Stomach smooth muscle (tissue), 2 donors: ENCODE results near the gene KLF14.
"Not testable (repeated sequence)": the region's sequence is repeated elsewhere in the genome, so short reads cannot be mapped to it uniquely, and the experiment has no call there.

ENCODE experiments used
- H3K27ac ChIP-seq: one replicate; pipeline ENCODE4 v1.7.0; 2013; ENCODE audit warnings: mild to moderate bottlenecking, low read length, inconsistent platforms
- H3K27me3 ChIP-seq, 2 donors: one replicate each; pipeline ENCODE4 v1.7.0; 2013; ENCODE audit warnings: low read length in 2 of 2; ENCODE audit not compliant: insufficient read depth in 2 of 2, control insufficient read depth in 1 of 2
- H3K36me3 ChIP-seq, 2 donors: one replicate each; pipeline ENCODE4 v1.7.0; 2013; ENCODE audit warnings: low read length in 2 of 2; ENCODE audit not compliant: control insufficient read depth in 2 of 2, insufficient read depth in 2 of 2
- H3K4me1 ChIP-seq: one replicate; pipeline ENCODE4 v1.7.0; 2013; ENCODE audit warnings: low read length; ENCODE audit not compliant: control insufficient read depth, insufficient read depth
- H3K4me3 ChIP-seq, 2 donors: one replicate each; pipeline ENCODE4 v1.7.0; 2013; ENCODE audit warnings: low read length in 2 of 2
- H3K9ac ChIP-seq, 2 donors: one replicate each; pipeline ENCODE4 v1.7.0; 2013; ENCODE audit warnings: low read length in 2 of 2, mild to moderate bottlenecking in 1 of 2
- H3K9me3 ChIP-seq, 2 donors: one replicate each; pipeline ENCODE4 v1.7.0; 2013; ENCODE audit warnings: low read length in 2 of 2; ENCODE audit not compliant: control insufficient read depth in 2 of 2
- donor health status: healthy.
- donor health status: Pancreatic carcinoma.

The KLF14 gene

DNA sequence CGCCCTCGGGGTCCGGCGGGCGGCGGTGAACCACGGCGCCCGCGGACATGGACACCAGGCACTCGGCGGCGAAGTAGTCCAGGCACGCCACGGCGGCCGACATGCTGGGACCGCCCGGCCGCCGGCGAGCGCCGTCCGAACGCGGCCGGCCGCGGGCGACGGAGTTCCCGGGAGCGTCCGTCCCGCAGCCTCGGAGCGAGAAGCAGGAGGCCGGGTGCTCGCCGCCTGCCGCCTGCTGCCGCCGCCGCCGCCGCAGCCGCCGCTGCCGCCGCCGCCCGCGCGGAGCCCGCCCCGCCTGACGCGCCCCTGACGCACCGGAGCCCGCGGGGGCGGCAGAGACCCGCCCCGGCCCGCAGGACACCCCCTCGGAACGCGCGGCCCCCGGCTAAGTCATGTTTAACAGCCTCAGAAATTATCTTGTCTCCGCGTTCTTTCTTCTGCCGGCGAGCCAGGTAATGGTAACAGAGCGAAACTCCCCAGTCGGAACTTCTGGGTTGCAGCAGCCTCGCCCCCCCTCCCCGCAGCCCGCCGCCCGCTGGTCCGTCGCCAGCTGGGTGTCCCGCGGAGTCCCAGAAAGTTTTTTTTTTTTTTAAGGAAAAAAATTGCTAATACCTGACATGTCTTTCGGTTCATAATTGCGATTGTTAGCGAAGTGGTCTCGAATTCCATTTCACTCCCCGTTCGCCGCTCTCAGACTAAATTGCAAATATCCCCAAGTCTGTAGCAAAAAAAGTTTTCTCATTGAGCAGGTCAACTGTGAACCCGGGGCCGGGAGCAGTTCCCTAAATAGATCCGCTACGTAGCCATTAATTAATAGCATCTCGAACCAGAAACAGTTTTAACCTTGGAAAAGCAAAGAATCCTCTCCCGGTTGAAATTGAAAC is at the start of gene KLF14:
Gene KLF14 (minus strand): TSS at position 277 of the 884 bp plus-strand sequence. CDS start 174 bp downstream, at position 103.
- Histone ChIP-seq H3K27me3 (peaks cover 36 to 48% of the 10 kb centered on the region in 2 donors), H3K9me3 (peaks cover 35 to 36% of the 10 kb centered on the region in 2 donors), H3K36me3 (no peaks in the 10 kb centered on the region), H3K4me1 (no peaks in the 10 kb centered on the region), H3K9ac (no peak within 1 kb of the TSS), H3K27ac (no peak within 1 kb of the TSS), H3K4me3 (peak within 1 kb of the TSS; percentile 44 to 52)

GRCh38 chr7:130781346-130781745 is 47.3 kb upstream of the KLF14 start:
- Histone ChIP-seq H3K36me3 (no peaks in the 10 kb centered on the region), H3K9me3 (peaks cover 0 to 3% of the 10 kb centered on the region in 2 donors), H3K4me3 (no peak overlapping the region), H3K27me3 (peaks cover 0 to 5% of the 10 kb centered on the region in 2 donors), H3K9ac (no peak overlapping the region), H3K27ac (no peak overlapping the region), H3K4me1 (no peaks in the 10 kb centered on the region)

- Histone ChIP-seq H3K9ac (no peak overlapping the region), H3K27ac (no peak overlapping the region), H3K4me3 (no peak overlapping the region), H3K4me1 (no peaks in the 10 kb centered on the region), H3K9me3 (no peaks in the 10 kb centered on the region), H3K27me3 (peaks cover 0 to 5% of the 10 kb centered on the region in 2 donors), H3K36me3 (no peaks in the 10 kb centered on the region)
Measured at GRCh38 chr7:130777426-130777825, 43.4 kb upstream of the KLF14 start.

DNA sequence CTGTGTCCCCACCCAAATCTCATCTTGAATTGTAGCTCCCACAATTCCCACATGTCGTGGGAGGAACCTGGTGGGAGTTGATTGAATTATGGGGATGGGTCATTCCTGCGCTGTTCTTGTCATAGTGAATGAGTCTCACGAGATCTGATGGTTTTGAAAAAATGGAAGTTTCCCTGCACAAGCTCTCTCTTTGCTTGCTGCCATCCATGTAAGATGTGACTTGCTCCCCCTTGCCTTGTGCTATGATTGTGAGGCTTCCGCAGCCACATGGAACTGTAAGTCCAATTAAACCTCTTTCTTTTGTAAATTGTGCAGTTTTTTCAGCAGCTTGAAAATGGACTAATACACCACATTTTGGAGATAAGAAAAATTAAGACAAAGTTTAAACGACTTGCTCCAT is 38.4 kb upstream of the KLF14 start:
- not testable (repeated sequence) for H3K27ac ChIP-seq, H3K27me3 ChIP-seq, H3K36me3 ChIP-seq, H3K4me1 ChIP-seq, H3K4me3 ChIP-seq, H3K9ac ChIP-seq, H3K9me3 ChIP-seq

DNA sequence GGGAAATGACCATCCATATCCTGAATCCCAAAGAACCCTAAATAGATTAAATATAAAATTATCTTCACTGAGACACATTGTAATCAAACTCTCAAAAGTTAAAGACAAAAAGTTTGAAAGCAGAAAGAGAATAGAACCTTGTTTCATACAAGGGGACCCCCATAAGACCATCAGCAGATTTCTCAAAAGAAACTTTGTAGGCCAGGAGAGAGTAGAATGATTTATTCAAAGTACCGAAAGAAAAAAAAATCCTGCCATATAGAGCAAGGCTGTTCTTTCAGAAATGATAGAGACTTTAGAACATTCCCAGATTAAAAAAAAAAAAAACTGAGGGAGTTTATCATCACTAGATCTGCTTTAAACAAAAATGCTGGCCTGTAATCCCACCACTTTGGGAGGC is 34.8 kb upstream of the KLF14 start:
- Histone ChIP-seq H3K9me3 (no peaks in the 10 kb centered on the region), H3K9ac (no peak overlapping the region), H3K4me3 (no peak overlapping the region), H3K36me3 (no peaks in the 10 kb centered on the region), H3K27me3 (no peaks in the 10 kb centered on the region), H3K4me1 (no peaks in the 10 kb centered on the region), H3K27ac (no peak overlapping the region)

- H3K9me3 ChIP-seq, H3K27ac ChIP-seq, H3K4me1 ChIP-seq, H3K27me3 ChIP-seq, H3K9ac ChIP-seq, H3K4me3 ChIP-seq, H3K36me3 ChIP-seq: not testable (repeated sequence)
Measured at GRCh38 chr7:130764569-130764968, 30.6 kb upstream of the KLF14 start.

DNA sequence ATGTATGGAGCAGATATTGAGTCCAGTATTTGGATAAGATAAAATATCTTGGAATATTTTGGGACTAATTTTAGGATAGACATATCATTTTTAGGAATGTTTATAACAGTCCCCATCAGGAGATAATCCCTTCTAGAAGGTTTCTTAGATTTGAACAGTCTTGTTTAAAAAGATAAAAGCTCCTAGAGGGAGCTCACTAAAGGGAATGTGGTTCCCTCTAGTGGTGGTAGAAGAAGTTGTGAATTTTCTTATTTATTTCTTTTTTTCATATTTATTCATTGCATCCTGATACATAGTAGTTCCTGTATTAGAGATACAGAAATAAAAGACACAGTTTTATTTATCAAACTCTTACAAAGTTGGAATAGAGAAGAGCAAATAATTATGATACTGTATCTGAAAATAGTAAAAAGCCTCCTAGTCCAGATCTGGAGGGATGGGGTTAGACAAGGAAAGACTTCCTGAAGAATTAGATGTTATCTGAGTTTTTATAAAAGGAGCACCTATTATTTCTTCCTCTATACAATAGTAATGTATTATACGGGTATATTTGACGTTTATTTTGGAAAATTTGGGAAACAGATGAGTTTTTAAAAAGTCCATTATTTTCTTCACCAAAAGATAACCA is 24.5 kb upstream of the KLF14 start:
- Histone ChIP-seq H3K36me3 (no peaks in the 10 kb centered on the region), H3K9ac (no peak overlapping the region), H3K9me3 (no peaks in the 10 kb centered on the region), H3K27me3 (no peaks in the 10 kb centered on the region), H3K27ac (no peak overlapping the region), H3K4me3 (no peak overlapping the region), H3K4me1 (no peaks in the 10 kb centered on the region)

GRCh38 chr7:130756316-130756715 is 22.3 kb upstream of the KLF14 start:
- H3K9ac ChIP-seq: no peak overlapping the region
- H3K36me3 ChIP-seq: no peaks in the 10 kb centered on the region
- no peaks in the 10 kb centered on the region for H3K4me1 ChIP-seq
- no peak overlapping the region for H3K27ac ChIP-seq
- H3K9me3 ChIP-seq: no peaks in the 10 kb centered on the region
- no peak overlapping the region for H3K4me3 ChIP-seq
- H3K27me3 ChIP-seq: peaks cover 0 to 2% of the 10 kb centered on the region in 2 donors

DNA sequence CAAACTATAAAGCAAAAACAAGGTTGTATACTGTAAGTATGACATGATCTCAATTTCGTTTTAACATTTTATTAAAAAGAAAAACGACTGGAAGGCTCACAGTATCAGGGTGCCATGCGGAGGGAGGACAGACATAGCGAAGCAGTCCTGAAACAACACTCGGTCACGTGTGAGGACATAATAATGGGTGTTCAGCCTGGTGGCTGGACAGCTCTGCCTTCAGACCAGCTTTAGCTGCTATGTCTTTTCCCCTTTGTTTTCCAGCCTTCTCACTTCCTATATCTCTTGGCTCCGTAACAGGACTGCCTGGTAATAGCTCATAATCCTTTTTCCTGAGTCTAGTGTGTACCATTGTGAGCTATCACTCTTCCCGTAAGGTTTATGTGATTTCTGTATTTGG is 18.4 kb upstream of the KLF14 start:
- no peak overlapping the region for H3K9ac ChIP-seq
- no peak overlapping the region for H3K4me3 ChIP-seq
- H3K27ac ChIP-seq: no peak overlapping the region
- H3K27me3 ChIP-seq: peaks cover 0 to 2% of the 10 kb centered on the region in 2 donors
- no peaks in the 10 kb centered on the region for H3K4me1 ChIP-seq
- no peaks in the 10 kb centered on the region for H3K36me3 ChIP-seq
- no peaks in the 10 kb centered on the region for H3K9me3 ChIP-seq

DNA sequence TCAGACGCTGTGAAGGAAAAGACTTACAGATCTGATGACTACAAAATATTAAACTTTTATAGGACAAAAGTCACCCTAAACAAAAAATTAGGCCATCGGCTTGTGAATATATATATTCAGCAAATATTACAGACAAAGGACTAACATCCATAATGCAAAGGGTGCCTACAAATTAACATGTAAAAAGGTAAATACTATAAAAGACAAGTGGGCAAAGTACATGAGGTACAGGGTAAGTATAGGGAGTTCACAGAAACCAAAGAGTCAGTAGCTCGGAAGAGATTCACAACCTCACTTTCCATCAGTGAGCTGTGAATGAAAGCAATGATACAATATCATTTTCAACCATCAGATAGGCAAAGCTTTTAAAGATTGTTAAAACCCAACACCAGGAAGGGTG is 16.7 kb upstream of the KLF14 start:
- H3K4me1 ChIP-seq: no peaks in the 10 kb centered on the region
- H3K4me3 ChIP-seq: no peak overlapping the region
- H3K27ac ChIP-seq: no peak overlapping the region
- H3K9ac ChIP-seq: no peak overlapping the region
- H3K27me3 ChIP-seq: peaks cover 0 to 2% of the 10 kb centered on the region in 2 donors
- no peaks in the 10 kb centered on the region for H3K36me3 ChIP-seq
- no peaks in the 10 kb centered on the region for H3K9me3 ChIP-seq
